T-helper 1 cell (primary cell): ENCODE results near the gene CSTPP1.
"Not testable (repeated sequence)": the region's sequence is repeated elsewhere in the genome, so short reads cannot be mapped to it uniquely, and the experiment has no call there.

ENCODE experiments used
- DNase-seq, 5 donors: peaks; one replicate each; pipeline ENCODE4 v3.0.0-alpha.2; 2012 to 2020

The CSTPP1 gene

GRCh38 chr11:46912526-46913150, 23.9 kb upstream of the CSTPP1 start:
- no peak for DNase-seq

GRCh38 chr11:46913484-46913883, 23.1 kb upstream of the CSTPP1 start:
- no peak for DNase-seq

- DNase-seq, result no peak
Observed at GRCh38 chr11:46914363-46914762, 22.2 kb upstream of the CSTPP1 start.

- DNase-seq, result no peak
Observed at GRCh38 chr11:46914910-46915309, 21.7 kb upstream of the CSTPP1 start.

- DNase-seq, result no peak
Observed at GRCh38 chr11:46916286-46917108, 20.1 kb upstream of the CSTPP1 start.

GRCh38 chr11:46917109-46917761, 19.3 kb upstream of the CSTPP1 start:
- no peak for DNase-seq

- DNase-seq, result no peak
Observed at GRCh38 chr11:46917762-46918082, 18.8 kb upstream of the CSTPP1 start.

GRCh38 chr11:46918083-46918787, 18.3 kb upstream of the CSTPP1 start, which contains the start of gene LRP4:
LRP4 (minus strand) TSS chr11:46918550; CDS start chr11:46918379, 171 bp downstream.
- DNase-seq, result peak in 2 of 5 donors; percentile 20 to 32

- DNase-seq, result no peak
Observed at GRCh38 chr11:46918788-46919513, 17.6 kb upstream of the CSTPP1 start.

- no peak for DNase-seq
Observed at GRCh38 chr11:46920755-46921154, 15.8 kb upstream of the CSTPP1 start.

- not testable (repeated sequence) for DNase-seq
Observed at GRCh38 chr11:46927928-46928327, 8.6 kb upstream of the CSTPP1 start.

- not testable (repeated sequence) for DNase-seq
Observed at GRCh38 chr11:46928701-46929100, 7.9 kb upstream of the CSTPP1 start.

GRCh38 chr11:46930089-46930488, 6.5 kb upstream of the CSTPP1 start:
- DNase-seq, result no peak

- DNase-seq, result no peak
Observed at GRCh38 chr11:46942172-46942571, 5.6 kb downstream of the CSTPP1 start.

GRCh38 chr11:46944356-46945075, 8.0 kb downstream of the CSTPP1 start:
- no peak for DNase-seq

GRCh38 chr11:46947399-46948077, 11.0 kb downstream of the CSTPP1 start:
- no peak for DNase-seq

GRCh38 chr11:46948378-46949131, 12.0 kb downstream of the CSTPP1 start:
- DNase-seq, result no peak

GRCh38 chr11:46949297-46949696, 12.7 kb downstream of the CSTPP1 start:
- no peak for DNase-seq

- no peak for DNase-seq
Observed at GRCh38 chr11:46951864-46952263, 15.3 kb downstream of the CSTPP1 start.

GRCh38 chr11:46952553-46952952, 16.0 kb downstream of the CSTPP1 start:
- DNase-seq, result no peak
